Upper lobe of left lung (tissue), 4 donors: ENCODE measurements around the gene MYOC.

Source experiments
- CTCF ChIP-seq, 6 experiments: fragments of 450-650 bp in 4 of 6; fragments of 200-600 bp in 2 of 6; sonication (generic) in 2 of 6; IDR thresholded peaks; one replicate each; pipeline ENCODE4 v1.5.1; 2016 to 2019; ENCODE audit warnings: antibody characterized with exemption in 6 of 6
- POLR2A ChIP-seq, 4 donors: fragments of 450-650 bp; IDR thresholded peaks; one replicate each; pipeline ENCODE4 v1.5.1; 2016 to 2017; ENCODE audit warnings: antibody characterized with exemption in 4 of 4, mild to moderate bottlenecking in 2 of 4
- POLR2AphosphoS5 ChIP-seq, 2 donors: sonication (generic); formaldehyde crosslinking; IDR thresholded peaks; one replicate each; pipeline ENCODE4 v1.5.1; 2017; ENCODE audit warnings: antibody characterized with exemption in 2 of 2

- TF ChIP-seq CTCF (IDR thresholded peaks at IDR 0.05), result no peak
- TF ChIP-seq POLR2AphosphoS5 (IDR thresholded peaks at IDR 0.05), result no peak
- no peak for TF ChIP-seq POLR2A (IDR thresholded peaks at IDR 0.05)
Observed at GRCh38 chr1:171625225-171625624, 27.3 kb downstream of the MYOC start.
